IMR-90 (cell line): Measurements from ENCODE around the gene ZNF560. TPM values are rescaled to one million over a fixed set of nuclear protein-coding genes. Genes with fewer than 3 reads are reported as not detected.

Experiments
- ATAC-seq: fragments of 200-7000 bp; cut with Tn5 transposase; 2 replicates; pipeline ENCODE4 v1.9.1; 2020; ENCODE audit warnings: low read depth, mild to moderate bottlenecking, moderate library complexity
- BruUV-seq: library from RNA; stranded (reverse); fragments of 400-500 nt; replicated peaks from 2 replicates; lab custom pipeline; 2021; lab: Mats Ljungman, UMichigan
- CTCF ChIA-PET: fragments of 300-600 bp; formaldehyde crosslinking; extraction: SDS; loops from one replicate; lab custom pipeline; 2021; ENCODE audit warnings: antibody characterized with exemption; lab: Yijun Ruan, JAX
- POLR2A ChIA-PET: fragments of 300-600 bp; sonication (Branson Sonifier 250); formaldehyde crosslinking; loops from one replicate; lab custom pipeline; 2022; ENCODE audit warnings: antibody characterized with exemption; ENCODE audit not compliant: unreplicated experiment; lab: Charles Lee
- DNase-seq: peaks from one replicate; pipeline ENCODE4 v3.0.0; 2013
- H2AFZ ChIP-seq: replicated peaks from 2 replicates; pipeline ENCODE3; 2013; ENCODE audit warnings: low read length, mild to moderate bottlenecking; ENCODE audit not compliant: poor library complexity
- H2AK5ac ChIP-seq: 2 replicates; pipeline ENCODE4 v1.6.1; 2013; ENCODE audit warnings: low read depth, low read length, inconsistent platforms
- H2AK9ac ChIP-seq: replicated peaks from 2 replicates; pipeline ENCODE3; 2013; ENCODE audit warnings: mild to moderate bottlenecking, low read depth, low read length, moderate library complexity; ENCODE audit not compliant: poor library complexity
- H2BK120ac ChIP-seq: 2 replicates; pipeline ENCODE4 v1.6.1; 2013; ENCODE audit warnings: low read depth, low read length, inconsistent platforms
- H2BK15ac ChIP-seq: 3 replicates; pipeline ENCODE4 v1.6.1; 2013; ENCODE audit warnings: low read depth, low read length, inconsistent platforms
- H2BK20ac ChIP-seq: 2 replicates; pipeline ENCODE4 v1.6.1; 2013; ENCODE audit warnings: low read depth, mild to moderate bottlenecking, inconsistent platforms, low read length, moderate library complexity
- H2BK5ac ChIP-seq: 2 replicates; pipeline ENCODE4 v1.6.1; 2013; ENCODE audit warnings: mild to moderate bottlenecking, low read depth, low read length, inconsistent platforms; ENCODE audit not compliant: poor library complexity, severe bottlenecking
- H3K14ac ChIP-seq: replicated peaks from 2 replicates; pipeline ENCODE4 v1.6.1; 2013; ENCODE audit warnings: low read depth, low read length, inconsistent platforms
- H3K18ac ChIP-seq: 2 replicates; pipeline ENCODE4 v1.6.1; 2013; ENCODE audit warnings: low read depth, low read length, control low read depth
- H3K23ac ChIP-seq: 2 replicates; pipeline ENCODE4 v1.6.1; 2013; ENCODE audit warnings: low read depth, low read length, inconsistent platforms
- H3K27ac ChIP-seq: 2 replicates; pipeline ENCODE4 v1.5.1; 2013; ENCODE audit warnings: mild to moderate bottlenecking, control low read depth, low read length; ENCODE audit not compliant: insufficient read depth
- H3K27me3 ChIP-seq: 2 replicates; pipeline ENCODE4 v1.6.1; 2013; ENCODE audit warnings: low read length; ENCODE audit not compliant: control insufficient read depth, insufficient read depth
- H3K36me3 ChIP-seq: 2 replicates; pipeline ENCODE4 v1.6.1; 2013; ENCODE audit warnings: low read length, mixed read lengths; ENCODE audit not compliant: control insufficient read depth, insufficient read depth
- H3K4ac ChIP-seq: 2 replicates; pipeline ENCODE4 v1.6.1; 2013; ENCODE audit warnings: low read depth, low read length, inconsistent platforms
- H3K4me1 ChIP-seq: 2 replicates; pipeline ENCODE4 v1.6.1; 2013; ENCODE audit warnings: low read length, mixed read lengths; ENCODE audit not compliant: control insufficient read depth, insufficient read depth
- H3K4me2 ChIP-seq: 2 replicates; pipeline ENCODE4 v1.6.1; 2013; ENCODE audit warnings: low read depth, mild to moderate bottlenecking, control low read depth, low read length, moderate library complexity
- H3K4me3 ChIP-seq: 2 replicates; pipeline ENCODE4 v1.5.1; 2013; ENCODE audit warnings: low read depth, mild to moderate bottlenecking, control low read depth, low read length, moderate library complexity; ENCODE audit not compliant: insufficient read depth
- H3K56ac ChIP-seq: 2 replicates; pipeline ENCODE4 v1.6.1; 2013; ENCODE audit warnings: low read length, inconsistent platforms; ENCODE audit not compliant: insufficient read depth; ENCODE audit errors: extremely low read depth
- H3K79me1 ChIP-seq, 2 experiments: 2 replicates each; pipeline ENCODE4 v1.6.1; 2013; ENCODE audit warnings: low read length in 2 of 2, inconsistent platforms in 1 of 2, low read depth in 1 of 2
- H3K9ac ChIP-seq: 2 replicates; pipeline ENCODE4 v1.6.1; 2013; ENCODE audit warnings: low read depth, low read length, control low read depth
- H3K9me1 ChIP-seq: 2 replicates; pipeline ENCODE4 v1.6.1; 2013; ENCODE audit warnings: low read length, inconsistent platforms; ENCODE audit not compliant: insufficient read depth
- H3K9me3 ChIP-seq: 2 replicates; pipeline ENCODE4 v1.6.1; 2013; ENCODE audit warnings: low read length; ENCODE audit not compliant: control insufficient read depth, insufficient read depth
- H4K20me1 ChIP-seq: 2 replicates; pipeline ENCODE4 v1.6.1; 2013; ENCODE audit warnings: low read length, inconsistent platforms; ENCODE audit not compliant: insufficient read depth
- H4K5ac ChIP-seq: 2 replicates; pipeline ENCODE4 v1.6.1; 2013; ENCODE audit warnings: mild to moderate bottlenecking, low read depth, low read length, control low read depth
- H4K8ac ChIP-seq, 2 experiments: 2 replicates each; pipeline ENCODE4 v1.6.1; 2013; ENCODE audit warnings: low read depth in 2 of 2, low read length in 2 of 2, control low read depth in 1 of 2, inconsistent platforms in 1 of 2
- H4K91ac ChIP-seq: 2 replicates; pipeline ENCODE4 v1.6.1; 2013; ENCODE audit warnings: low read depth, low read length, inconsistent platforms; ENCODE audit not compliant: insufficient read depth
- BHLHE40 ChIP-seq: fragments of 150-350 bp; IDR thresholded peaks from 2 replicates; pipeline ENCODE4 v1.6.1; 2016; ENCODE audit warnings: mild to moderate bottlenecking, low read depth, low read length
- CEBPB ChIP-seq: IDR thresholded peaks from 2 replicates; pipeline ENCODE4 v1.6.1; 2012; ENCODE audit warnings: low read depth, low read length, improper control_type of control experiment
- CHD1 ChIP-seq: IDR thresholded peaks from 2 replicates; pipeline ENCODE4 v1.6.1; 2012; ENCODE audit warnings: low read depth, low read length, improper control_type of control experiment
- FOS ChIP-seq: fragments of 150-350 bp; IDR thresholded peaks from 2 replicates; pipeline ENCODE4 v1.6.1; 2016; ENCODE audit warnings: low read depth, low read length
- MAFK ChIP-seq: IDR thresholded peaks from 2 replicates; pipeline ENCODE4 v1.6.1; 2012; ENCODE audit warnings: low read depth, low read length, improper control_type of control experiment
- MAZ ChIP-seq: IDR thresholded peaks from 2 replicates; pipeline ENCODE4 v1.6.1; 2012; ENCODE audit warnings: low read depth, mild to moderate bottlenecking, low read length, improper control_type of control experiment, moderate library complexity, borderline replicate concordance
- MXI1 ChIP-seq: IDR thresholded peaks from 2 replicates; pipeline ENCODE4 v1.6.1; 2012; ENCODE audit warnings: low read depth, mild to moderate bottlenecking, low read length, moderate library complexity, borderline replicate concordance
- NFE2L2 ChIP-seq: fragments of 150-350 bp; IDR thresholded peaks from 2 replicates; pipeline ENCODE4 v1.6.1; 2016; ENCODE audit warnings: low read depth, mild to moderate bottlenecking, low read length
- POLR2A ChIP-seq: IDR thresholded peaks from 2 replicates; pipeline ENCODE4 v1.6.1; 2012; ENCODE audit warnings: mild to moderate bottlenecking, low read depth, low read length
- RAD21 ChIP-seq: IDR thresholded peaks from 2 replicates; pipeline ENCODE4 v1.6.1; 2012; ENCODE audit warnings: low read length, improper control_type of control experiment
- RCOR1 ChIP-seq: IDR thresholded peaks from 2 replicates; pipeline ENCODE4 v1.6.1; 2012; ENCODE audit warnings: mild to moderate bottlenecking, low read length, improper control_type of control experiment; ENCODE audit not compliant: insufficient replicate concordance
- RFX5 ChIP-seq: IDR thresholded peaks from 2 replicates; pipeline ENCODE4 v1.8.0; 2012; ENCODE audit warnings: low read depth, mild to moderate bottlenecking, low read length, moderate library complexity
- SMC3 ChIP-seq: fragments of 150-350 bp; IDR thresholded peaks from 2 replicates; pipeline ENCODE4 v1.6.1; 2016; ENCODE audit warnings: low read depth, mild to moderate bottlenecking, antibody characterized with exemption, low read length, moderate library complexity
- WGBS, 2 experiments: methylation state at CpG; one replicate each; pipeline versions ENCODE4 v1.1.5 to v1.1.7; 2013; ENCODE audit warnings: missing lambda C conversion rate in 2 of 2; ENCODE audit not compliant: insufficient read length in 1 of 2; ENCODE audit errors: extremely low coverage in 2 of 2; 5-methylcytosine and 5-hydroxymethylcytosine counted together
- dilution Hi-C: fragments of 300-500 bp; cut with HindIII; formaldehyde crosslinking; loops from one replicate; pipeline ENCODE4 v1.14.3; 2018; ENCODE audit warnings: low sequenced_read_pairs; ENCODE audit not compliant: unreplicated experiment
- in situ Hi-C: fragments of 300-500 bp; cut with MboI; formaldehyde crosslinking; loops from 3 replicates; pipeline ENCODE4 v1.14.3; 2019; ENCODE audit warnings: low sequenced_read_pairs, inconsistent platforms, mixed read lengths
- intact Hi-C: fragments of 100-400 bp; cut with micrococcal nuclease; formaldehyde crosslinking; loops from 2 replicates; pipeline ENCODE4 v1.10.0; 2022
- polyA plus RNA-seq, 3 experiments: library from polyadenylated mRNA; depleted of rRNA; stranded (reverse); fragments of >200 nt; gene quantifications; 2 replicates each; pipeline ENCODE4 v1.2.3, GENCODE V29; 2012; ENCODE audit warnings: low replicate concordance in 1 of 3
- total RNA-seq: library from RNA; depleted of rRNA; stranded (reverse); fragments of >200 nt; gene quantifications from 2 replicates; pipeline ENCODE4 v1.2.3, GENCODE V29; 2012
- TF ChIP-seq, protein P1 (sequence below): fragments of 150-350 bp; IDR thresholded peaks from 2 replicates; pipeline ENCODE4 v1.6.1; 2017; ENCODE audit warnings: mild to moderate bottlenecking, antibody characterized with exemption, low read length, low read depth
- TF ChIP-seq, protein P2 (sequence below): conservative IDR thresholded peaks from 2 replicates; pipeline ENCODE4 v1.5.1; 2012; ENCODE audit warnings: mild to moderate bottlenecking, low read depth, low read length, improper control_type of control experiment
- TF ChIP-seq, protein P3 (sequence below): fragments of 150-350 bp; IDR thresholded peaks from 2 replicates; pipeline ENCODE4 v1.6.1; 2016; ENCODE audit warnings: low read depth, mild to moderate bottlenecking, low read length, moderate library complexity, borderline replicate concordance

The ZNF560 gene
- total and polyA plus RNA-seq, 2 of the 4 experiments (the other 2 are of a cell fraction), result 0.36 to 0.90 TPM

DNA sequence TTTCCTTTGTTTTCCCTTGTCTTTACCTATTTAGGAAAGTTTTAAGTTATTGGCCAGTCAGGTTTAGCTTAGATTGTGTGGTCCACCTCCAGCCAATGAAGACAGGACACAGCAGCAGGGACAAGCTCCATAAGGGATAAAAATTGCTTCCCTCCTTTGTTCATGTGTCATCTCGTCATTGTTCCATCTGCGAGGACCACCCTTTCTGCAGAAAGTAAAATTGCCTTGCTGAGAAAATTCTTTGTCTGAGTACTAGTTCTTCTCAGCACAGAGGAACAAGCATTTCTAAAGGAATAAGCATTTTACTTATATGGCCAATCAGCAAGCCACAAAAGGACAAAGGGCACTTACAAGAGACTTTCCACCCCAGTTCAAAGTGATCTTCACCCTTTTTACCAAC is 11.4 kb downstream of the ZNF560 start:
- H2AFZ ChIP-seq, result no peak overlapping the region
- no TSS peak for BruUV-seq
- H3K18ac ChIP-seq, result no peak overlapping the region
- H3K79me1 ChIP-seq, result no peaks in the 10 kb centered on the region
- ChIA-PET CTCF (no interaction called here), POLR2A (no interaction called here)
- H2AK5ac ChIP-seq, result no peak overlapping the region
- TF ChIP-seq MAZ (no peak), BHLHE40 (no peak), NFE2L2 (no peak), SMC3 (no peak), CEBPB (no peak), RAD21 (no peak), POLR2A (no peak), FOS (no peak), RFX5 (no peak), MXI1 (no peak), MAFK (no peak), RCOR1 (no peak), CHD1 (no peak)
- TF ChIP-seq, protein P1, sequence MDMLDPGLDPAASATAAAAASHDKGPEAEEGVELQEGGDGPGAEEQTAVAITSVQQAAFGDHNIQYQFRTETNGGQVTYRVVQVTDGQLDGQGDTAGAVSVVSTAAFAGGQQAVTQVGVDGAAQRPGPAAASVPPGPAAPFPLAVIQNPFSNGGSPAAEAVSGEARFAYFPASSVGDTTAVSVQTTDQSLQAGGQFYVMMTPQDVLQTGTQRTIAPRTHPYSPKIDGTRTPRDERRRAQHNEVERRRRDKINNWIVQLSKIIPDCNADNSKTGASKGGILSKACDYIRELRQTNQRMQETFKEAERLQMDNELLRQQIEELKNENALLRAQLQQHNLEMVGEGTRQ, result no peak
- TF ChIP-seq, protein P2, sequence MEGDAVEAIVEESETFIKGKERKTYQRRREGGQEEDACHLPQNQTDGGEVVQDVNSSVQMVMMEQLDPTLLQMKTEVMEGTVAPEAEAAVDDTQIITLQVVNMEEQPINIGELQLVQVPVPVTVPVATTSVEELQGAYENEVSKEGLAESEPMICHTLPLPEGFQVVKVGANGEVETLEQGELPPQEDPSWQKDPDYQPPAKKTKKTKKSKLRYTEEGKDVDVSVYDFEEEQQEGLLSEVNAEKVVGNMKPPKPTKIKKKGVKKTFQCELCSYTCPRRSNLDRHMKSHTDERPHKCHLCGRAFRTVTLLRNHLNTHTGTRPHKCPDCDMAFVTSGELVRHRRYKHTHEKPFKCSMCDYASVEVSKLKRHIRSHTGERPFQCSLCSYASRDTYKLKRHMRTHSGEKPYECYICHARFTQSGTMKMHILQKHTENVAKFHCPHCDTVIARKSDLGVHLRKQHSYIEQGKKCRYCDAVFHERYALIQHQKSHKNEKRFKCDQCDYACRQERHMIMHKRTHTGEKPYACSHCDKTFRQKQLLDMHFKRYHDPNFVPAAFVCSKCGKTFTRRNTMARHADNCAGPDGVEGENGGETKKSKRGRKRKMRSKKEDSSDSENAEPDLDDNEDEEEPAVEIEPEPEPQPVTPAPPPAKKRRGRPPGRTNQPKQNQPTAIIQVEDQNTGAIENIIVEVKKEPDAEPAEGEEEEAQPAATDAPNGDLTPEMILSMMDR, result no peak
- TF ChIP-seq, protein P3, sequence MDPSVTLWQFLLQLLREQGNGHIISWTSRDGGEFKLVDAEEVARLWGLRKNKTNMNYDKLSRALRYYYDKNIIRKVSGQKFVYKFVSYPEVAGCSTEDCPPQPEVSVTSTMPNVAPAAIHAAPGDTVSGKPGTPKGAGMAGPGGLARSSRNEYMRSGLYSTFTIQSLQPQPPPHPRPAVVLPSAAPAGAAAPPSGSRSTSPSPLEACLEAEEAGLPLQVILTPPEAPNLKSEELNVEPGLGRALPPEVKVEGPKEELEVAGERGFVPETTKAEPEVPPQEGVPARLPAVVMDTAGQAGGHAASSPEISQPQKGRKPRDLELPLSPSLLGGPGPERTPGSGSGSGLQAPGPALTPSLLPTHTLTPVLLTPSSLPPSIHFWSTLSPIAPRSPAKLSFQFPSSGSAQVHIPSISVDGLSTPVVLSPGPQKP, result no peak
- H2AK9ac ChIP-seq, result no peak overlapping the region
- H4K20me1 ChIP-seq, result no peaks in the 10 kb centered on the region
- no peak overlapping the region for H4K8ac ChIP-seq
- no peak overlapping the region for H3K23ac ChIP-seq
- H3K9me1 ChIP-seq, result no peaks in the 10 kb centered on the region
- H4K5ac ChIP-seq, result no peak overlapping the region
- H3K27me3 ChIP-seq, result no peaks in the 10 kb centered on the region
- H2BK15ac ChIP-seq, result no peak overlapping the region
- no peak overlapping the region for H2BK120ac ChIP-seq
- ATAC-seq (no peak), DNase-seq (no peak)
- H3K9me3 ChIP-seq, result peaks cover 22% of the 10 kb centered on the region
- no peak overlapping the region for H3K56ac ChIP-seq
- no peak overlapping the region for H3K27ac ChIP-seq
- H4K91ac ChIP-seq, result no peak overlapping the region
- no peak overlapping the region for H2BK20ac ChIP-seq
- H3K4me1 ChIP-seq, result no peaks in the 10 kb centered on the region
- WGBS, 2 experiments, result no CpG with 5 or more reads among the region's 2 CpGs
- H3K36me3 ChIP-seq, result no peaks in the 10 kb centered on the region
- no peak overlapping the region for H3K4me2 ChIP-seq
- H2BK5ac ChIP-seq, result no peak overlapping the region
- in situ Hi-C loops, result no loop called here
- H3K4ac ChIP-seq, result no peak overlapping the region
- no peak overlapping the region for H3K9ac ChIP-seq
- H3K4me3 ChIP-seq, result no peak overlapping the region
- no peak overlapping the region for H3K14ac ChIP-seq
- dilution Hi-C loops, result no loop called here
- intact Hi-C loops, result no loop called here
